ENCODE data around the gene KCNMA1.

KCNMA1 gene

GRCh38 chr10:77474939-77475338 is 162.7 kb downstream of the KCNMA1 start:
- no peak for ATAC-seq

- no peak for ATAC-seq
Measured at GRCh38 chr10:77474386-77474785, 163.2 kb downstream of the KCNMA1 start.

GRCh38 chr10:77472146-77472545 is 165.5 kb downstream of the KCNMA1 start:
- ATAC-seq, result no peak

- no peak for ATAC-seq
Measured at GRCh38 chr10:77471069-77471536, 166.5 kb downstream of the KCNMA1 start.

DNA sequence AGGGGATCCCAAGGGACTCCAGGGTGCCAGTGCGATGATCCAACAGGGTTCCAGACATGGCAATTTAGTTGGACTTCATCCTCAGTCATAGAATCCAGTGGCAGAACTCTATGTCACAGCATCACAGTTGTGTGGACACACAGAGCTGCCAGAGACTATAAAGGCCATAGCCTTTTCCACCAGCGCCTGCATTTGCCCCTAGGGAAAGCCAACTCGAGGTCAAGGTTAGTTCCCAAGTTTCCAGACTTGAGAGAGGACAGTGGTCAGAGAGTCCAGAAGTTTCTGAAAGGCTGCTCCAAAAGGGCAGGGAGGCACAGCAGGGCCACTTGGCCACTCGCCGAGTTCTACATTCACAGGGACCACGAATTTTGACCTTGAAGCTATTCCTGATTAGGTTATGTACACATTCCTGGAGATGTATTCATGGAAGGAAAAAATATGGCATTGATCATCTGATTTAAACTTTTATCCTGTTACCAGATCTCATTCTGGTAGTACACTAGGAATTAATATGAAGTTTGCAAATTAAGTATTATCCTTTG is 170.1 kb downstream of the KCNMA1 start:
- no peak for ATAC-seq

DNA sequence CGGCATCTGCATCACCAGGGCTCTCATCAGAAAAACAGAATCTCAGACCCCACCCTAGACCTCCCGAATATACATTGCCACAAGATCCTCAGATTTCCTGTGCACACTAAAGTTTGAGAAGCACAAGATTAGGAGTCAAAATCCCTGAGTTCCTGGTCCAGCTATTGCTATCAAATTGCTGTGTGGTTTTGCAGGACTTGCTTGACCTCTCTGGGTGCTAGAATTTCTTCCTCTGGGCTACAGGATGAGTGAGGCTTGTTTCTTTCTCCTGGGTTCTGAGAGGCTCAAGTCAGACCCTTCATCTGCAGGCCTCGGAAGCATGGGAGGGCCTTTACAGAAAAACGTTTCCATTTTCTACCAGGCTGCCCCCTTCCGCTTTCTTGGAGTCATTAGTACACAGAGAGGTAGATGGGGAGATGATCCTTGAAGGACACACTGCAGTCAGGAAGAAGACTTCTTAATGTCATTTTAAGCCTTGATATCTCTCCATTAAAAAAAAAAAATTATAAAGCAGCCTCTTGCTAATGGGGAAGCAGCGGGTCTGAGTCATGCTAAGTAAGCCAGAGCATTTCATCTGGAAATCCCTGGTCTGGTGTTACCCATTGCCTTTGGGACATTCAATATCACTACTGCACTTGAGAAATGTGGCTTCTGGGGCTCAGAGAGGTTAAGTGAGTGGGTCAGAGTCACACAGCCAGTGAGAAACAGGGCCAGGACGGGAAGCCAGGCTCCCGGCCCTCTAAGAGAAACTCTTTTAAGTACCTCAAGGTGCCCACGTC is 173.5 kb downstream of the KCNMA1 start:
- no peak for ATAC-seq

GRCh38 chr10:77463499-77463898 is 174.1 kb downstream of the KCNMA1 start:
- no peak for ATAC-seq

- no peak for ATAC-seq
Measured at GRCh38 chr10:77461636-77462296, 175.8 kb downstream of the KCNMA1 start.

- ATAC-seq, result no peak
Measured at GRCh38 chr10:77459905-77460304, 177.7 kb downstream of the KCNMA1 start.

DNA sequence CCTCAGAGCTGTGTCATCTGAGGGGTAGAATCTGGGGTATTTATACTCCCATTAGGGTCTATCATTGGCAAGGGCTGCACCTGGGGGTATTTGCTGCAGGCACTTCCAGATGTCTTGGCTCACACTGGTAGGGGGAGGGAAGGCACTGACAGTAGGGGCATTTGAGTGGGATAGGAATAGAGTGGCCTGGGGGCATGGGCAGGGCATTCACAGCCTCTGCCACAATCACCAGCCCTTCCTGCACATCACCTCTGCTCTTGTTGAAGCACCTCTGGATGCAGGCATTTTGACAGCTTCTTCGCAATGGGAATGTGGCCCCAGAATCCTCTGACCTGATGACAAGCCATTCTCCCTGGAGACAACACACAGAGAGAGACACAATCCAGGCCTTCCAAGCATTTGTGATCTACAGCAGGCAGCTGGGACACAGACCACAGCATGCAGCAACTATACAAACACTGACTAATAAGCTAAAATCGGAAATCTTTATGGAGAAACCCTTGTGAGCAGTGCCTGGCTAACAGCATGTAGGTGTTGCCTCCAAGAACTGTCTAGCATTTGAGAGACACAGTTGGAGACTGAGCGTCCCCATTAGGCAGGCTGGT is 178.5 kb downstream of the KCNMA1 start:
- no peak for ATAC-seq

DNA sequence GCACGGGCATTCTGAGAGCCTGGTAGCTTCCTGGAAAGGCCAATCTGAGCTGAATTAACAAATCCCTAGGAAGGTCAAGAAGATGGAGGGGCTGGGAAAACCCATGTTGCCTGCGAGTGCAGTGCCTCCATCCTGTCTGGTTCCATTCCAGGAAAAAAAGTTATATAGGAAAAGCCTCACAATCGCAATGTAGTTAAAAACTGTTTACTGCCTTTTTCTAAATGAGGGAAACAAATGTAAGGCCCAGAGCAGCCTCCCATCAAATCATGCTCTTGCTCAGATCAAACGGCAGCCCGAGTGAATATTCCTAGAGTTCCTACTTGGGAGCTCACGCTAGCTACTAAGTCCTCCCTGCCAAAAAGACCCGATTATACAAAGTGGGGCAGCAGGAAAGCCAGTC is 179.9 kb downstream of the KCNMA1 start:
- no peak for ATAC-seq

DNA sequence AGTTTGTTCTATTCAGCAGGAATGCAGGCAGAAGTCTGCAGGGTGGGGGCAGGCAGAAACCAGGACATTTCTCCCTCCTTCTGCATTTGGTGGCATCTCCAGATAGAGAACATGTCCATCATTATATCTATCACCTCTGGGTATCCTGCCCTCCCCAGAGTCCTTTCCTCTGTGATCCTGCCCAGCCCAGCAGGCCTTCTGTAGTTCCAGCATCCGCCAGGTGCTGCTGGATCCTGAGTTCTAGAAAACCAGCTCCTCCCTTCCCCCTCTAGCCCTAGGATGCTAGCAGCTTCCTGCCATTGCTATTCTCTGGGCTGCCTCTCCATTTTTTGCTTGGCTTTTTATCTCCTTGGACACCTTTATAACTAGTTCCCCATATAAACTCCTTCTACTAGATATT is 180.3 kb downstream of the KCNMA1 start:
- no peak for ATAC-seq

DNA sequence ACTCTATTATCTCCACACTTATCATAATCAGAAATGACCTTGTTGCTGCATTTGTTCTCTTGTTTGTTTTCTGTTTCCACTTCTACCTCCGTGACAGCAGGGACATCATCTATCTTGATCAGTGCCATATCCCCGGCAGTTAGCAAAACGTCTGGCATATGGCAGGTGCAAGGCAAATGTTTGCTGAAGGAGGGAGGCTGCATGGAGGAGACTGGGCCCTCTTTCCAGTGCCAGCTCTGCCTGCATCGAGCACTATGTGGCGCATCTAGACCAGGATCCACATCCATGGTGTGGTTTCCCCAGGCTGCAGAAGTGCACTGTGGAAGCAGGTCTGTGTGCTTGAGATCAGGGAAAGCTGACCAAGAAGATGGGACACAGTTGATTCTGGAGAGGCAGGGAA is 181.2 kb downstream of the KCNMA1 start:
- no peak for ATAC-seq

GRCh38 chr10:77455561-77455960 is 182.0 kb downstream of the KCNMA1 start:
- no peak for ATAC-seq

DNA sequence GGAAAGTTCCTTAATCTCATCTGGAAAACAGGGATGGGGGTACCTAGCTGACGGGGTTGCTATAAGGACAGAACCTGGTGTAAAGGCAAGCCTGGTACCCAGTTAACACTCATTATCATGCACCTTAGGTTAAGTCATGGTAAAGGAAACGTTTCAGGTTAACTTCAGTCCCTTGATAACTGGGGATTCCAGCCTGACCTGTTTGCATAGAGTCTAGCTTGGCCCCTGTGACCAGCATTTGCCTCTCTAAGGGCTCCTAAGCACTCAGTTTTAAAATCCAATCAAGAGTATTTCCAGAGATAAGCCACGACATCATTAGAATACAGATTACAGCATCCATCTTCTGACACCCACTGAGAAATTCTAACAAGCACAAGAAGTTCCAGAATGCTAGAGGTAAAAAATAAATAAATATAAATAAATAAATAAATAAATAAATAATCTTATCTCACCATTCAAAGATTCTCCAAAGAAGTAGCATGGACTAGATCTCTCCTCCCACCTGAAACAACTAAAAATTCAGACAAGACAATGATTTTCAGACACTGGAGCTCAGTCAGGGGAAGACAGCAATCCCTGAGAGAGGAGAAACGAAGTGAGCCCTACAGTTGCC is 184.6 kb downstream of the KCNMA1 start:
- ATAC-seq, result no peak

GRCh38 chr10:77451886-77452285 is 185.7 kb downstream of the KCNMA1 start:
- ATAC-seq, result no peak

DNA sequence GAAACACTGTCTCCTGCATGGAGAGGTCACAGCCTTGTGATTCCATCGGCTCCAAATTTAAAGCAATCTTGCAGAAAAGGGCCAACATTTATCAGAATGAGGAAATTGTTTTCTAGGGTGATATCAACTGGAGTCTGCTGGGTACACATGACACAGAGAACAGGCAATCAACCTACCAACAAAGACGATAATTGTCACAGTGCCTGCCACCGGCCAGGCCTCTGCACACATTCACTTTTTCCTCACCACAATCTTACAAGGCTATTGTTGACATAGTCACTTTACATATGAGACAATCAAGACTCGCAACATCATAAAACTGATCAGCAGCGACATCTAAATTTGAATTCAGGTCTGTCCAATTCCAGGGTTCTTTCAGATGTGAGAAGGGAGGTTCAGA is 189.4 kb downstream of the KCNMA1 start:
- no peak for ATAC-seq

DNA sequence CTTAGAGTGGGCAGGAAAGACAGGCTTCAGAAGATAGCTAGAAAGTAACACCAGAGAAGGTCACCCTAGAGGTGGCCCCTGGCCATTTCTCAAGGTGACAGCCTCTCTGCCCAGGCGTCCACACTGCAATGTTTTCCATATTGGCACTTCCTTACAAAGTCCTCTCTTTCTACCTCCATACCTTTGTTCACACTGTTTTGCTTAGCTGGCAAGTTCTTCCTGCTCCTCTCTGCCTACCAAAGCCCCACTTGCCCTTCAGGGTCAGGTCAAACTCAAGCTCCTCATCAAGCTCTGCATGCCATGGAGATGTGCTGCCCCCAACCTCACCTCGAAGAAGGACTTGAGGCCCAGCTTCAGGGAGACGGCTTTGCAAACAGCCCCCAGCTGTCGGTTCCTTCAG is 190.9 kb downstream of the KCNMA1 start:
- no peak for ATAC-seq

DNA sequence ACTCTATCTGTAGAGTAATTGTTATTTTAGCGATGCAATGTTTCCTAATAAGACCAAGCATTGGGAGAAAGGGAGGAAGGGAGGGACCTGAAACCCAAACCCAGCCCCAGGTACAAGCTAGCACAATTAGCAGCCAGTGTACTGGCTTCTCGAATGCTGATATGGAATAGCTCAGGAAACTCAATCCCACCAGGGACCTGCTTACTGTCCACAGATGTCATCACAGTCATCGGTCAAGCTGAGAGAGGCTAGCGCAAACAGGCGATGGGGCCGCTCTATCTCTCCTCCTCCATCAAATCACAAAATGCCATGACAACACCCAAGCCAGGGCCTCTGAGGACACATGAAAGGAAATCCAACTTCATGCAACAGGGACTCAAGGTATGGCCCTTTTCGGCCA is 192.1 kb downstream of the KCNMA1 start:
- ATAC-seq, result no peak

DNA sequence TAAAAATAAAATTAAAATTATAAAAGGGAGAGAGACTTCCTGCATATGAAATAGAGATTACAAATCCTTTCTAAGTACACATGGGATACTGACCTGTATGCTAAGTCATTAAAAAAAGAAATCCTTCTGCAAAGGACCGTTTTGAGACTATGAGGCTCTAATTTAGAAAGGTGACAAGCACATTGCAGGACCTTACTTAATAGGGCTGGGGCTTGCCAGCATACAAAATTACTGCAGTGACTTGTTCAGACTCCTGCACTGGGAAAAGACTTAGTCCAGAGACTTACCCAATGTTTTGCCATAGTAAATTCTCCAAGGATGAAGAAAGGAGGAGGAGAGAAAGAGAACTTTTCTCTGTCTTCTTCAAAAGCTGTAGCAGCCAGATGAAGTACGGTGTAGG is 193.6 kb downstream of the KCNMA1 start:
- no peak for ATAC-seq

- ATAC-seq, result no peak
Measured at GRCh38 chr10:77442699-77443189, 194.9 kb downstream of the KCNMA1 start.

DNA sequence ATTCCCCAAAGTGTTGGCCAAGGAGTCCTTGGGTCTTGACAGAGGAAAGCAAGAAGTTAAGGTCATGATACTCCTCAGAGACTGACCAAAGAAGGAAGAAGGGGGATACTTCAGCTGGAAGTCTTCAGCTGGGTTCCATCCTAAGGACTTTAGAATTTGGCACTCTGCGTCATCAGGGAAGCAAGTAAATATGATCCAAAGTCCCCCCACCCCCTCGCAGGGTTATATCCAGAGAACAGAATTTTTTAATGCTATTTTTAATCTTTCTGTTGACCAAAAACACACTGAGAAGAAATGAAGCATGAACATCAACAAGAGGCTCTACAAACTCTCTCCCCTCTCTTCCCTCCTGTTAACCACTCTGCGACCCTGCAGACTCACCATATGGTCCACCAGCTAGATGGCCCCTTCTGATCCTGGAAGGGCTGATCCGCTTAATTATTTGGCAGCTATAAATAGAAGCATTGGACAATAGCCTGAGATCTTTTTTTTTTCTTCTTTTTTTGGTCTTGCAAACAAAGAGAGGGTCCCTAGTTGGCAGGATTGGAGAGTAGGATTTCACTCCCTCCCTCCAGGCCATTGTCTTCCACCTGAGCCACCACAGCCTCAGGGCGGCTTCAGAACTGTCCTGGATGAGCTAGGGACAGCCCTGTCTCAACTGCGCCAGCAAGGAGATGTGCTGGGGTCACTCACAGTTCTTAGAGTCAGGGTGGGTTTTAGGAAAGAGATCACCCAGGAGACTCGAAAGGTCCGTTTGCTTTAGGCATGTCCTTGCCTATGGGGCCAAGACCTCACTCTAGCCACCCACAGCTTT is 196.0 kb downstream of the KCNMA1 start:
- ATAC-seq, result no peak

Measured in activated CD4-positive, CD25-positive, alpha-beta regulatory T cell treated with anti-CD3 and anti-CD28 coated beads, Interleukin-2, amount 50 U/mL, for 24 hours (primary cell).